ACC112 (cell line): ENCODE data around the gene SLC15A3.

Experiments
- H2AFZ ChIP-seq: fragments of 200-600 bp; sonication (generic); one replicate; pipeline ENCODE4 v1.6.0; 2017; ENCODE audit warnings: antibody characterized with exemption, low read length; ENCODE audit not compliant: unreplicated experiment
- H3K27ac ChIP-seq: fragments of 200-600 bp; sonication (generic); 2 replicates; pipeline ENCODE4 v1.5.1; 2014; ENCODE audit warnings: low read depth, mild to moderate bottlenecking, antibody characterized with exemption, low read length, moderate library complexity
- H3K27me3 ChIP-seq: fragments of 200-600 bp; sonication (generic); 2 replicates; pipeline ENCODE4 v1.6.1; 2014; ENCODE audit warnings: mild to moderate bottlenecking, antibody characterized with exemption, low read length, moderate library complexity, mixed read lengths; ENCODE audit not compliant: insufficient read depth
- H3K36me3 ChIP-seq: fragments of 200-600 bp; sonication (generic); 2 replicates; pipeline ENCODE4 v1.6.1; 2016; ENCODE audit warnings: mild to moderate bottlenecking, antibody characterized with exemption, low read length, moderate library complexity, mixed read lengths; ENCODE audit not compliant: insufficient read depth
- H3K4me1 ChIP-seq: fragments of 200-600 bp; sonication (generic); one replicate; pipeline ENCODE4 v1.6.1; 2016; ENCODE audit warnings: low read length, mixed read lengths; ENCODE audit not compliant: insufficient read depth, unreplicated experiment, control insufficient read depth
- H3K4me3 ChIP-seq: fragments of 200-600 bp; sonication (generic); 2 replicates; pipeline ENCODE4 v1.5.1; 2014; ENCODE audit warnings: mild to moderate bottlenecking, low read depth, low read length
- H3K79me2 ChIP-seq: fragments of 200-600 bp; sonication (generic); one replicate; pipeline ENCODE4 v1.6.0; 2016; ENCODE audit warnings: low read length; ENCODE audit not compliant: control insufficient read depth, unreplicated experiment, insufficient read depth

The SLC15A3 gene

GRCh38 chr11:60905551-60906113 is 46.3 kb downstream of the SLC15A3 start:
- Histone ChIP-seq H3K27ac (peak overlapping the region; percentile 91), H3K79me2 (peaks cover 38% of the 10 kb centered on the region), H2AFZ (peak overlapping the region; percentile 74), H3K36me3 (peaks cover 4% of the 10 kb centered on the region; the same call in 1 of the 2 replicates), H3K4me3 (peak overlapping the region; percentile 95), H3K4me1 (peaks cover 14% of the 10 kb centered on the region), H3K27me3 (peaks cover 24% of the 10 kb centered on the region)

DNA sequence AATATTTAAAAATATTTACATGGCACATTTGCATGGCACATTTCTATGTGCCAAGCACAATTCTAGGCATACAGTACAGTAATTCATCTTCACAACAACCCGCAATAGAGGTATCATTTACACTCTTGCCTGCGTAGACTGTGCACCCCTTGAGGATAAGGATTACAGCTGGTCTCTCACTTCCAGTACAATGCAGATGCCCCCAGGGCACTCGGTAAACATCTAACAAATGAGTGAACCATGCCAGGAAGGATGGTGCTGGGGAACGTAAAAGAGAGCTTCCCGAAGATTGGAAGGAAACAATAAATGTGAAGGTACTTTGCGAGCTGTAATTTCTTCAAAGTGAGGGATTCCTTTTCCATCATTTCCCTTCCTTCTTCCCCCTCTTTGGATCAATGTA is 46.9 kb downstream of the SLC15A3 start:
- peak overlapping the region; percentile 95 for H3K4me3 ChIP-seq
- peaks cover 8% of the 10 kb centered on the region; the same call in 1 of the 2 replicates for H3K36me3 ChIP-seq
- peak overlapping the region; percentile 91 for H3K27ac ChIP-seq
- peaks cover 20% of the 10 kb centered on the region for H3K27me3 ChIP-seq
- peaks cover 14% of the 10 kb centered on the region for H3K4me1 ChIP-seq
- peaks cover 38% of the 10 kb centered on the region for H3K79me2 ChIP-seq
- H2AFZ ChIP-seq: peak overlapping the region; percentile 6

GRCh38 chr11:60902625-60903024 is 49.4 kb downstream of the SLC15A3 start:
- peaks cover 14% of the 10 kb centered on the region for H3K4me1 ChIP-seq
- H3K36me3 ChIP-seq: peaks cover 20% of the 10 kb centered on the region; the same call in 1 of the 2 replicates
- H2AFZ ChIP-seq: no peak overlapping the region
- H3K27me3 ChIP-seq: no peaks in the 10 kb centered on the region
- no peak overlapping the region for H3K27ac ChIP-seq
- peaks cover 38% of the 10 kb centered on the region for H3K79me2 ChIP-seq
- no peak overlapping the region for H3K4me3 ChIP-seq

GRCh38 chr11:60900673-60901404 is 51.1 kb downstream of the SLC15A3 start:
- Histone ChIP-seq H3K27ac (no peak overlapping the region), H3K4me3 (no peak overlapping the region), H3K27me3 (no peaks in the 10 kb centered on the region), H2AFZ (no peak overlapping the region), H3K4me1 (peaks cover 14% of the 10 kb centered on the region), H3K79me2 (peaks cover 35% of the 10 kb centered on the region), H3K36me3 (peaks cover 33% of the 10 kb centered on the region)

- H3K79me2 ChIP-seq: peaks cover 26% of the 10 kb centered on the region
- H2AFZ ChIP-seq: no peak overlapping the region
- peaks cover 33% of the 10 kb centered on the region for H3K36me3 ChIP-seq
- no peak overlapping the region for H3K4me3 ChIP-seq
- no peaks in the 10 kb centered on the region for H3K27me3 ChIP-seq
- H3K27ac ChIP-seq: no peak overlapping the region
- peaks cover 10% of the 10 kb centered on the region for H3K4me1 ChIP-seq
Measured at GRCh38 chr11:60899977-60900376, 52.0 kb downstream of the SLC15A3 start.

DNA sequence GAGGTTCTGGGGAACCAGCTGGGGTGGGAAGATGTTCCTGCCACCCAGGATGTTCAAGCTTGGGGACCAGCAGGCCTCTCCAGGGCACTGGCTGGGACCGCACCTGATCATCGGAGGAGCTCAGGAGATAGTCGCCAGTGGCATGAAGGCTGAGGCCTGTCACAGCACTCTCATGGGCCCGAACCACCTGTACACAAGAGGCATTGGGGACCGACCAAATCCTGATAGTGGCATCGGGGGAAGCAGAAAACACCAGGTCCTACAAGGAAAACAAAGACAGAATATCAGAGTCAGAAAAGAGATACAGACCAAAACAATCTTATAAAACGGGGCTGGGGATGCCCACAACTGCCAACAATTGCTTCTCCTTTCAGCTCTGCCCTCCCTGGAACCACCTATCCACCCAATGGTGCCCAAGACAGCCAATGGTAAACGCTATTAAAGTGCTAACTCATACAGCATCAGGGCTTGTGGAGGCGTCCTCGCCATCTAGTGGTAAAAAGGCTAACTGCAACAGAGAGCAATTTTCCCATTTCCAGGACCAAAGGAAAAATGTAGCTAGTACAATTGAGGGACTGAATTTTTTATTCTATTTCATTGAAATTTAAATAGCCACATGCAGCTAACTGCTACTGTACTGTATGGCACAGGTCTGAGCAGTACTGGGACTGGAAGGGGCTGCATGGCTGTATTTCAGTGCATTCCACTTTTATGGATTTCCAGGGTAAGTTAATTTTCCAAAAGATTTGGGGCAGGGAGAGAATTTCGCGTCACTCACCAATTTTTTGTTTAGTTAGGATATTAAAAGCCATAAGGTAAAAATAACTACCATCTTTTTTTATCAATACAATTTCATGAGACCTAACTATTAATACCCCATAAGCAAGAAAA is 52.7 kb downstream of the SLC15A3 start:
- Histone ChIP-seq H3K4me3 (no peak overlapping the region), H3K36me3 (peaks cover 33% of the 10 kb centered on the region), H2AFZ (no peak overlapping the region), H3K4me1 (peaks cover 4% of the 10 kb centered on the region), H3K27ac (peak overlapping the region; percentile 17; the same call in 1 of the 2 replicates), H3K79me2 (peaks cover 19% of the 10 kb centered on the region), H3K27me3 (no peaks in the 10 kb centered on the region)

GRCh38 chr11:60897496-60897895 is 54.5 kb downstream of the SLC15A3 start:
- Histone ChIP-seq H2AFZ (no peak overlapping the region), H3K27me3 (no peaks in the 10 kb centered on the region), H3K27ac (no peak overlapping the region), H3K79me2 (peaks cover 1% of the 10 kb centered on the region), H3K36me3 (peaks cover 30% of the 10 kb centered on the region), H3K4me3 (no peak overlapping the region), H3K4me1 (no peaks in the 10 kb centered on the region)

GRCh38 chr11:60895687-60896086 is 56.3 kb downstream of the SLC15A3 start:
- Histone ChIP-seq H2AFZ (no peak overlapping the region), H3K36me3 (peaks cover 30% of the 10 kb centered on the region), H3K4me1 (no peaks in the 10 kb centered on the region), H3K27ac (no peak overlapping the region), H3K27me3 (no peaks in the 10 kb centered on the region), H3K79me2 (no peaks in the 10 kb centered on the region), H3K4me3 (no peak overlapping the region)

DNA sequence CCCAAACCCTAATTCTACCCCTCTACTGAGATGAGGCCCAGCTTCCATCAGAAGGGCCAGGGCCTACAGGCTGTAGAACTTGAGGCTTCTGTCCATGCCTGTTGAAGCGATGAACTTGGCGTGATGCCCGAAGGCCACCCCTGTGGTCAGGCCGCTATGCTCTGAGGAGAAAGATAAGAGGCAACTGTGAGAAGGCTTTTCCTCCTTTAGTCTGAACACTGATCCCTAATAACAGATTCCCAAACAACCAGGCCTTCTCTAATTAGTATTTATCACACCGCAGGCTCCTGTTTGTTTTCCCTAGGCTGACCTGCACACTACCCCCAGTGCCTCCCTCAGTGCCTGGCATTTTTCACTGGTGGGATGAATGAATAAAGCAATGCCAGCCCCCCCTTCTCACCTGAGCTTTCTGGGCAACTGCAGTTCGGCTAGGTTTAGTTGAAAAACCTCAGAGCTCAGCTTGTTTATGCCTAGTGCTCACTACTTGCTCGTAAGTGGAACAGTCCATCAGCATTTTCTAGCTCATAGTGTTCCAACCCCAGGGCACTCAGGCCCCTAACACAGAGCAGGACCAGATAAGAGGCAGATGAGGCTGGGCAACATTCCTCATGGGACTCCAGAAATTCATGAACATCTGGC is 60.8 kb downstream of the SLC15A3 start:
- H3K27me3 ChIP-seq: no peaks in the 10 kb centered on the region
- no peak overlapping the region for H3K4me3 ChIP-seq
- no peak overlapping the region for H2AFZ ChIP-seq
- H3K36me3 ChIP-seq: peaks cover 1% of the 10 kb centered on the region
- no peak overlapping the region for H3K27ac ChIP-seq
- H3K4me1 ChIP-seq: no peaks in the 10 kb centered on the region
- no peaks in the 10 kb centered on the region for H3K79me2 ChIP-seq

GRCh38 chr11:60890696-60891095 is 61.3 kb downstream of the SLC15A3 start:
- Histone ChIP-seq H3K79me2 (no peaks in the 10 kb centered on the region), H3K4me3 (no peak overlapping the region), H3K27me3 (no peaks in the 10 kb centered on the region), H3K36me3 (no peaks in the 10 kb centered on the region; the same call in 1 of the 2 replicates), H2AFZ (no peak overlapping the region), H3K27ac (no peak overlapping the region), H3K4me1 (no peaks in the 10 kb centered on the region)
